Stimulated activated CD4-positive, alpha-beta T cell treated with anti-CD3 and anti-CD28 coated beads, Interleukin-4, amount 100 ng/mL, for 1 hour (primary cell): ENCODE results near the gene AXDND1.
"Not testable (repeated sequence)": the region's sequence is repeated elsewhere in the genome, so short reads cannot be mapped to it uniquely, and the experiment has no call there.

ENCODE experiments used
- DNase-seq: peaks from one replicate; pipeline ENCODE4 v3.0.0-alpha.2; 2020

Gene AXDND1

DNA sequence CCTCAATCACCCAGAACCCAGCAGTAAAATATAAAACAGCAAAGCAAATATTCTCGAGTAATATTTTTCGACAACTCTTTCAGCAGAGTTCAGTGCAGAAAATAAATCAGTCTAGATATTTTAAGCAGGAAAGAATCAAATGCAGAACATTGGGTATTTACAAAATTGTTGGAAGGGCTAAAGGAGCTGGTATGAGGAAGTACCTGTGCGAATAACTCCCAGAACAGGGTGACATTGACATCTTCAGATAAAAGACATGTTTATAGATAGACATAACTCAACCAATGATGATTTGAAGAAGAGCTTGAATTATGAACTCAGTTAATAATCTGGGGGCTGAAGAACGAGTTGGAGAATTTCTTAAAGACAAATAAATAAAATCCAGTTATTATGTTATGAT, 6.4 kb downstream of the AXDND1 start:
- DNase-seq: no peak

- no peak for DNase-seq
Observed at GRCh38 chr1:179376223-179376622, 10.5 kb downstream of the AXDND1 start.

GRCh38 chr1:179380299-179380698, 14.5 kb downstream of the AXDND1 start:
- no peak for DNase-seq

DNA sequence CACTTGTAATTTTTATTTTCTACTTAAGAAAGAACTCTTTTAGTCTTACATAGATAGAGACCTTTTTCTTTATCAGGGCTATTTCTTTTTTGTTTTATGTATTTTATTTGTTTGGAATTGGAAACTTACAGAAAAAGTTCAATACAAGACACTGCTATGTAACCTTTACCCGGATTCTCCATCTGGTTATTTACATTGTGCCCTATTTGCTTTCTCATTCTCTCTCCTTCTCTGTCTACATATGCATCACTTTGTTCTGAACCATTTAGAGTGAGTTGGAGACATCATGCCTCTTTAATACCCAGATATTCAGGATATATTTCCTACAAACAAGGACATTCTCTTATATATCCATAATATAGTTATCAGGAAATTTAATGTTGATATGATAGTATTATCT, 18.3 kb downstream of the AXDND1 start:
- no peak for DNase-seq

GRCh38 chr1:179385510-179385909, 19.7 kb downstream of the AXDND1 start:
- DNase-seq: no peak

GRCh38 chr1:179393721-179394120, 27.9 kb downstream of the AXDND1 start:
- DNase-seq: no peak

GRCh38 chr1:179399399-179399798, 33.6 kb downstream of the AXDND1 start:
- not testable (repeated sequence) for DNase-seq

DNA sequence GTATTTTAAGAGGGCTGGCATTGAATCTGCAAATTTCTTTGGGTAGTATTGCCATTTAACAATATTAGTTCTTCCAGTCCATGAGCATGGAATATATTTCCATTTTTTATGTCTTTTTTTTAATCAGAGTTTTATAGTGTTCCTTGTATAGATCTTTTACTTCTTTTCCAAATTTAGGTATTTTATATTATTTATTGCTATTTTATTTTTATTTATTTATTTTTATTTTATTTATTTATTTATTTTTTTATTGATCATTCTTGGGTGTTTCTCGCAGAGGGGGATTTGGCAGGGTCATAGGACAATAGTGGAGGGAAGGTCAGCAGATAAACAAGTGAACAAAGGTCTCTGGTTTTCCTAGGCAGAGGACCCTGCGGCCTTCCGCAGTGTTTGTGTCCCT, 52.0 kb downstream of the AXDND1 start:
- DNase-seq: not testable (repeated sequence)

DNA sequence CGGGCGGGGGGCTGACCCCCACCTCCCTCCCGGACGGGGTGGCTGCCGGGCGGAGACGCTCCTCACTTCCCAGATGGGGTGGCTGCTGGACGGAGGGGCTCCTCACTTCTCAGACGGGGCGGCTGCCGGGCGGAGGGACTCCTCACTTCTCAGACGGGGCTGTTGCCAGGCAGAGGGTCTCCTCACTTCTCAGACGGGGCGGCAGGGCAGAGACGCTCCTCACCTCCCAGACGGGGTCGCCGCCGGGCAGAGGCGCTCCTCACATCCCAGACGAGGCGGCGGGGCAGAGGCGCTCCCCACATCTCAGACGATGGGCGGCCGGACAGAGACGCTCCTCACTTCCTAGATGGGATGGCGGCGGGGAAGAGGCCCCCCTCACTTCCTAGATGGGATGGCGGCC, 52.9 kb downstream of the AXDND1 start:
- DNase-seq: not testable (repeated sequence)

DNA sequence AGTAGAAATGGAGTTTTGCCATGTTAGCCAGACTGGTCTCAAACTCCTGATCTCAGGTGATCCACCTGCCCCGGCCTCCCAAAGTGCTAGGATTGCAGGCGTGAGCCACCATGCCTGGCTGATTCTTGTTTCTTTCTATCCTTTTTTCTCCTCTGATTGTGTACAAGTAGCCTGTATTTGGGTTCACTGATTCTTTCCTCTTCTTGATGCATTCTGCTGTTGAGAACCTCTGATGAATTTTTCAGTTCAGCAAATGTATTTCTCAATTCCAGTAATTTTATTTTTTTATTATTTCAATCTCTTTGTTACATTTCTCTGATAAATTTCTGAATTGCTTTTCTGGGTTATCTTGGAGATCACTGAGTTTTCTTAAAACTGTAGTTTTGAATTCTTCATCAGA, 58.8 kb downstream of the AXDND1 start:
- no peak for DNase-seq

DNA sequence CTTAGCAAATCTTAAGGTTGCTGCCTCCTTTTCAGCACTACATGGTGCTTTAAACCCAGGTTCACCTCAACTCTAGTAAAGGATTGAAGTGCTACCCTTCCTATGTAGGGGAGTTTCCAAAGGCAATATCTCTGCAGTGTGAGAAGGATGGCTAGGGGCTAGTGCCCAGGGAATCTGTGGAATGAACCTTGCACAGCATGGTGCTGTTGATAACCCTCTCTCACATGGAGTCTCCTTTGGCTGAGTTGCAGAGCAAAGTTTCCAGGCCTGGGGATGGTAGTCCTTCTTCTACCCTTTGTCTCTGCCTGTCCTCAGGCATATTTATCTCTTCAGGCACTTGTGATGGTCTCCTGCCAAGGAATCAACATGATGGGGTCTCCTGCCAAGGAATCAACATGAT, 59.4 kb downstream of the AXDND1 start:
- no peak for DNase-seq

DNA sequence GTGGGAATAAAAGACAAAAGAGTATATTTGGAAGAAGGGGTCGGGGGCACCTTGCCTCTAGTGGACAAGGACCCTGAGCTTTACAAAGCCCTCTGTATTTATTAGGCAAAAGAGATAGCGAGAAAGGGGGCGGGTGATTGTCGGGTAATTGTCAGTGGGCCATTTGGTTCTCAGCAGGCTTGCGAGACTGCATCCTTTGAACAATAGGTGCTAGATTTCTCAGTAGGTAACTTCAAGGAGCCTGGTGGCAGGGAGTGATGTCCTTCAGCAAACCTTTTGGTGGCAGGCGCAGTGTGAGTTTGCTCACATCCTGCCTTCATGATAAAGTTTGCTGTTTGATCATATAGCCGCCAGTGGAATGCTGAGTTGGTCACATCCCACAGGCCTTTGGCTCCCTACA, 71.4 kb downstream of the AXDND1 start:
- DNase-seq: no peak

DNA sequence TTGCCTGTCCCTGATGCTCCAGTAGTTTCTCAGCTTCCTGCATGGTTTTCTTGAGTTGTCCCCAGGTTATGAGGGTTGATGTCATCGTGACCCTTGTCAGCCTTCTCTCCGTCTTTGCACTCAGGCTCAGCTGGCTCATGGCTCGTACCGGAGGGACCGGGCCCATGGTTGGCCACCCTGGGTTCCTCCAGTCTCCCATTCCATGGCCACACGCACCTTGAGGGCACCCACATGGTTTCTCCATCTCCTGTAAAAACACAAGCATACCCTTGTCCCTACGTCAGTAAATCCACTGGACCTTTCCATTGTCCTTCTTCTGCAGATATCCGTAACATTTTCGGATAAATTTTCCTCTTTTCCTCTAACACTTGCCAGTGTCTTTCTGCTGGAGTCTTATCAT, 73.9 kb downstream of the AXDND1 start:
- DNase-seq: not testable (repeated sequence)

DNA sequence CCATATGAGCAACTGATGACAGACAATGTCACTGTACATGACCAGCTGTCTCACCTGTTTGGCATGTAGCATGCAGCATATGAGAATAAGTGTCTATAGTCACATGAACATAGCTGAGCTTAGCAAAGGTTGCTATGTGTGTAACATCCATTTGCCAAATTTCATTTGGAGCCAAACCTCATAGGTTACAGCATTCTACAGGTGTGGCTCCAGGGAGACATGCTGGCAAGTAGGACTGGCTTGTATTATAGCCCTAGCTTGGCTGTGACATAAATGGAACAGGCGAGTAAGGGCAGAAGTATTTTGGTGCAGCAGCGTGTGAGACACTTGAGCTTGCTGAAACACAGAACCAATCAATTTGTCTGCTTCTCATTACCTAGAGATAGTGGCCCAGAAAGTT, 74.5 kb downstream of the AXDND1 start:
- DNase-seq: not testable (repeated sequence)

DNA sequence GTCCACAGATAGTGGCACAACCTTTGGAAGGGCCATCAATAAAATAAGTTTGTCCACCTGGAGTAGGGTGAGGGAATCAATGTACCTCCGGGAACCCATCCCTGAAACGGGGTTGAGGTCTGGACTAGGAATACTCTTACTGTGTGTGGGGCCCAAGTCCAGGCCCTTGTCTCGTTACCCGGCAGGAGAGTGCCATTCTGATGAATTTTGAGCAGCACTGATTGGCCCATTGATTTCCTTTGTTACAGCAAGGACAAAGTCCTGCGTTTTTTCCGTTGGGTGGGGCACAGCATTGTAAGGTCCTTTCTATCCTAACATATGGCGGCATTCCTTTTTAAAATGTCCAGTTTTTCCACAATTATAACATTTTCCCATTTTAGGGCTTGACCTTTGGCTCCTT, 75.2 kb downstream of the AXDND1 start:
- DNase-seq: no peak

- no peak for DNase-seq
Observed at GRCh38 chr1:179441501-179441900, 75.7 kb downstream of the AXDND1 start.

DNA sequence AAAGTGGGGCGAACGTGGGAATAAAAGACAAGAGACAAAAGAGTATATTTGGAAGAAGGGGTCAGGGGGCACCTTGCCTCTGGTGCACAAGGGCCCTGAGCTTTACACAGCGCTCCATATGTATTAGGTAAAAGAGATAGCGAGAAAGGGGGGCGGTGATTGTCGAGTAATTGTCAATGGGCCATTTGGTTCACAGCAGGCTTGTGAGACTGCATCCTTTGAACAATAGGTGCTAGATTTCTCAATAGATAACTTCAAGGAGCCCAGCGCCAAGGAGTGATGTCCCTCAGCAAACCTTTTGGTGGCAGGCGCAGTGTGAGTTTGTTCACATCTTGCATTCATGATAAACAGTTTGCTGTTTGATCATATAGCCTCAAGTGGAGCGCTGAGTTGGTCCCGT, 77.1 kb downstream of the AXDND1 start:
- not testable (repeated sequence) for DNase-seq

DNA sequence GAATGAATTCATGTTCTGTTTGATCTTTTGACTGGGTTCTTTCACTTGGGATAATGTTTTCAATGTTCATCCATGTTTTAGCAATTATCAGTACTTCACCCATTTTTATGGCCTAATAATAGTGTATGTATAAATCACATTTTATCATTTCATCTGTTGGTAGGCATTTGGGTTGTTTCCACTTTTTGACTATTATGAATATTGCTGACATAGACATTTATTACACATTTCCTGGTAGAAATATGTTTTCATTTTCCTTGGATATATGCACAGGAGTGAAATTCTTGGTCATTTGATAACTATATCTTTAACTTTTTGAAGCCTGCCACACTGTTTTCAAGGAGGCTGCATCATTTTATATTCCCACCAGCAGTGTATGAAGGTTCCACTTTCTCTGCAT, 79.8 kb downstream of the AXDND1 start:
- no peak for DNase-seq

GRCh38 chr1:179447489-179447888, 81.7 kb downstream of the AXDND1 start:
- no peak for DNase-seq

DNA sequence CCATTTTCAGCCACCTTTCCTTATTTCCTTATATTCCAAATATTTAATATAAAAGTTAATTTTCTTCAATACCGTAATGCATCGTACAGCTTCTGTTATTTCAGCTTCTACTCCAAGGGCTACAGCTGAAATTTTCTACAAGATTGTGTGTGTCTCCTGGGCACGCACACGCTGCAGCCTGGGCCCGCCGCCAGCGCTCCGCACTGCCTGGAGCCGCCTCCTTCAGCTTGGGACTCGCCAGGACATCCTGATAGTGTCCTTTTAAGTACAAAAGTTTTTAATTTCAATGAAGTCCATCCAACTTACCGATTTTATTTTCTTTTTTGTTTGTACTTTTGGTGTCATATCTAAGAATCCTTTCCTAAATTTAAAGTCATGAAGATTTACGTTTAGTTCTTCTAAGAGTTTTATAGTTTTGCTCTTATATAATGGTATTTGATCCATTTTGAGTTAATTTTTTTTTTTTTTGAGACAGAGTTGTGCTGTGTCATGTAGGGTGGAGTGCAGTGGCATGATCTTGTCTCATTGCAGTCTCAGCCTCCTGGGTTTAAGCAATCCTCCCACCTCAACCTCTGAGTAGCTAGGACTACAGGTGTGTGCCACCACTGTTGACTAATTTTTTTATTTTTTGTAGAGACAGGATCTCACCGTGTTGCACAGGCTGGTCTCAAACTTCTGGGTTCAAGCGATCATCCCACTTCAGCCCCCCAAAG, 82.8 kb downstream of the AXDND1 start:
- DNase-seq: no peak

DNA sequence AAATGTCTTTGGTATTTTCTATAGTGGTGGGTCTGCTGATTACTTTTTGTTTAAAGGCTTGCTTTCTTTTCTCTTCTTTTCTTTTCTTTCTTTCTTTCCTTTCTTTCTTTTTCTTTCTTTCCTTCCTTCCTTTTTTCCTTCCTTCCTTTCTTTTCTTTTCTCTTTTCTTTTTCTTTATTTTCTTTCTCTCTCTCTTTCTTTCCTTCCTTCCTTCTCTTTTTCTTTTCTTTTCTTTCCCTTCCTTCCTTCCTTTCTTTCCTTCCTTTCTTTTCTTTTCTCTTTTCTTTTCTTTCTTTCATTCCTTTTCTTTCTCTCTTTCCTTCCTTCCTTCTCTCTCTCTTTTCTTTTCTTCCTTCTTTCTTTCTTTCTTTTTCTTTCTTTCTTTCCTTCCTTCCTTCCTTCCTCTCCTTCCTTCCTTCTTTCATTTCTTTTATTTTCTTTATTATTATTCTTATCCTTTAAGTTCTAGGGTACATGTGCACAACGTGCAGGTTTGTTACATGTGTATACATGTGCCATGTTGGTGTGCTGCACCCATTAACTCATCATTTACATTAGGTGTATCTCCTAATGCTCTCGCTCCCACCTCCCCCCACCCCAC, 93.9 kb downstream of the AXDND1 start:
- not testable (repeated sequence) for DNase-seq

DNA sequence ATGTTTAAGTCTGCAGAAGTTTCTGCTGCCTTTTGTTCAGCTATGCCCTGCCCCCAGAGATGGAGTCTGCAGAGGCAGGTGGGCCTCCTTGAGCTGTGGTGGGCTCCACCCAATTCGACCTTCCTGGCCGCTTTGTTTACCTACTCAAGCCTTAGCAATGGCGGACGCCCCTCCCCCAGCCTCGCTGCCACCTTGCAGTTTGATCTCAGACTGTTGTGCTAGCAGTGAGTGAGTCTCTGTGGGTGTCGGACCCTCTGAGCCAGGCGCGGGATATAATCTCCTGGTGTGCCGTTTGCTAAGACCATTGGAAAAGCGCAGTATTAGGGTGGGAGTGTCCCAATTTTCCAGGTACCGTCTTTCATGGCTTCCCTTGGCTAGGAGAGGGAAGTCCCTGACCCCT, 99.9 kb downstream of the AXDND1 start:
- not testable (repeated sequence) for DNase-seq

DNA sequence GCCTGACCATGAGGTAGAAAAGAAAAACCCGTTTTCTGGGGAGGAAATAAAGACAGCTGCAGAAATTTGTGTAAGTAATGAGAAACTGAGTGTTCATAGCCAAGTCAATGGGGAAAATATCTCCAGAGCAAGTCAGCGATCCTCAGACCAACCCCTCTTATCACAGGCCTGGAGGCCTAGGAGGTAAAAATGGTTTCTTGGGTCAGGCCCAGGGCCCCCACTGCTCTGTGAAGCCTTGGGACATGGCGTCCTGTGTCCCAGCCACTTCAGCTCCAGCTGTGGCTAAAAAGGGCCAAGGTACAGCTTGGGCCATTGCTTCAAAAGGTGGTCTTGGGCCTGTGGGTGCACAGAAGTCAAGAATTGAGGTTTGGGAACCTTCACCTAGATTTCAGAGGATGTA, 108.9 kb downstream of the AXDND1 start:
- no peak for DNase-seq

GRCh38 chr1:179476484-179476883, 110.7 kb downstream of the AXDND1 start:
- no peak for DNase-seq

DNA sequence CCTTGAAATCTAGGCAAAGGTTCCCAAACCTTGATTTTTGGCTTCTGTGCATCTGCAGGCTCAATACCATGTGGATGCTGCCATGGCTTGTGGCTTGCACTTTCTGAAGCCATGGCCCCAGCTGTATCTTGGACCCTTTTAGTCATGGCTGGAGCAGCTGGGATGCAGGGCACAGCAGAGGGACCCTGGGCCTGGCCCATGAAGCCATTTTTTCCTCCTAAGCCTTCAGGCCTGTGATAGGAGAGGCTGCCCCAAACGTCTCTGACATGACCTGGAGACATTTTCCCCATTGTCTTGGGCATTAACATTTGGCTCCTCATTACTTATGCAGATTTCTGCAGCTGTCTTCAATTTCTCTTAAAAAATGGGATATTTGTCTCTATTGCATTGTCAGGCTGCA, 112.6 kb downstream of the AXDND1 start:
- no peak for DNase-seq
